Stimulated activated CD4-positive, alpha-beta T cell treated with anti-CD3 and anti-CD28 coated beads, Interleukin-1b, Interleukin-23, amount 100 ng/mL, for 4 hours (primary cell): ENCODE measurements around the gene CCDC93.
A peak's percentile ranks its signal among the peaks of the same experiment; 100 is the strongest.
"Not testable (repeated sequence)": the region's sequence is repeated elsewhere in the genome, so short reads cannot be mapped to it uniquely, and the experiment has no call there.

Experiments
- DNase-seq, 2 donors: peaks; one replicate each; pipeline ENCODE4 v3.0.0-alpha.2; 2020; ENCODE audit warnings: low read depth in 2 of 2

CCDC93 gene

DNA sequence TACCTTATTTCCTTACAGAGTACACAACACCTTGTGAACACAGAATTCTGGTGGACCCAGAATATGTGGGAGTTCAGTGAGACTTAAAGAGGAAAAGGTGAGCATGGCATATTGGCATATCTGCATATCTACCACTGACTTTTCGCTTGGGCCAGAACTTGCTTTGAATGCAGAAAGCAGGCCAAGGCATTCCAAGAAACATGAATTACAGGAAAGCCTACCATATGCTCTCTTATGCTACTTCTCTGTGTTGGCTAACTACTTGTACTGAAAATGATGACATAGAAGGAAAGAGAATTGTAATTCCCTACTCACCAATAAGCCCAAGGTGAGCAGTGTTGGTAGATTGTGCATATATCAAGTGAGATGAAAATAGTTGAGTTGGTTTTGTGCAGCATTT lies 31.4 kb upstream of the CCDC93 start:
- no peak for DNase-seq

- no peak for DNase-seq
Measured at GRCh38 chr2:118044854-118045253, 31.0 kb upstream of the CCDC93 start.

DNA sequence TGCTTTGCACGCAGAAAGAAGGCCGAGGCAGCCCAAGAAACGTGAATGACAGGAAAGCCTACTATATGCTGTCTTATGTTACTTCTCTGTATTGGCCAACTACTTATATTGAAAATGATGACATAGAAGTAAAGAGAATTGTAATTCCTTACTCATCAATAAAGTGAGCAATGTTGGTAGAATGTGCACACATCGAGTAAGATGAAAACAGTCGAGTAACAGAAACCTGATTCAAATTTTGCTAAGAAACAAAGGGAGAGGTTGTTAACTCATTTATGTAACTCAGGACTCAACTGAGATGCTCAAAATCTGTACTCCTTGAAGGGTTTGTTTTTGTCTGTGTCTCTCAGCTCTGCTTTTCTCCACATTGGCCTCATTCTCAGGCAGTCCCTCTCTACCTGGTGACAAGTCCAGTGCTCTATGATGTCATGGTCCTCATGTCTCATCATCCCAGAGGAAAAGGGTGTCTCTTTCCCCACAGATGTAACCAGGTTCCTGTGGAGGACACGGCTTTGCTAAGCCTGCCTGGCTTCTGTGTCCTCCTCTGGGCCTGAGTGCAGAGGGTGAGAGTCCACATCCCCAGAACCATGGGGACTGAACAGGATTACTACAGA lies 30.3 kb upstream of the CCDC93 start:
- no peak for DNase-seq

DNA sequence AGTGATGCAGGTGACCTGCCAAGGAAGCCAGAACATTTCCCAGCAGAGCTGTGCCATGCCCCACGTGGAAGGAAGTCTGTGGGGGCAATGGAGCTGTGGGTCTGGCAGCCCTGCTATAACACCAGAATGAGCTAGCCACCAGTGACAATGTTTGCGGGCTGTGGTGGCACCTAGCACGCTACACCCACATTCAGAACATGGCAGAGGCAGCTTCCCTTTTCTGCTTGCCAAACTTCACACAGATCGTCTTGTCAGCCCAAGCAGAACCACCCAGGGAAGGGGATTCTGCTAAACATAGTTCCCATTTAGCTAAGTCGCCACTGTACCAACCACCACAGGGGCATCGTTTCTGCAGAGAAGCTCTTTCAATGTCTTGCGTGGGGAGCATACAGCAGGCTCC lies 27.0 kb upstream of the CCDC93 start:
- no peak for DNase-seq

GRCh38 chr2:118032169-118033013 lies 18.5 kb upstream of the CCDC93 start:
- no peak for DNase-seq

DNA sequence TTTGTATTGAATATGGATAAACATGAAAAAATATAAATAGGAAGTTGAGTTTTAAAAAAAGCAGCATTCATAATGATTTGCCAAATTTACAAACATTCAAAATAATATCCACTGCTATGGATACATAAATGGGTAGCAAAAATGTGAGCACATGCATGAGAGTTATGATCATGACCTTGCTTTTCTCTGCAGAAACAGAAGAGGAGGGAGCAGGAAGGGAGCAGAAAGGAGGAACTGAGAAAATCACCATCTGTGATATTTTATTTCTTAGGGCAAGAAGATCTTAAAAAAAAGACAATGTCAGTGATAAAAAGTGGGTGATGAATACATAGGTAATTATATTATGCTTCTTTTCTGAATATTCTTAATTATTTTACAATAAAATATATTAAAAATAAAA lies 17.7 kb upstream of the CCDC93 start:
- DNase-seq, result no peak

DNA sequence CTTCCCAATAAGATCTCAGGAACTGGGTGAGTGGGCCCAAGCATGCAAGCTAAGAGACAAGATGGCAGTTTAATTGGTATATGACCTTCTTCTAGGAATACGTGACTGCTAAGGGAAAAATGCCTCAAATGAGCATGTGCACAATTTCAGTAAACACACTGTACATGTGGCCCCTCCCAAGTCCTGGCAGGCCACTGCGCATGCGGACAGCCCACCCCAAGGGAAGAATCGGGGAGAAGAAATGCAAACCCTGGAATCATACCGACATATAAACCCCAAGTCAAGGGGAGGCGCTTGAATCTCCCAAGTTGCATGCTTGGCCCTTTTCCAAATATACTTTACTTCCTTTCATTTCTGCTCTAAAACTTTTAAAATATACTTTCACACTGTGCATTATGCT lies 15.2 kb upstream of the CCDC93 start:
- DNase-seq, result no peak

GRCh38 chr2:118021356-118021755 lies 7.5 kb upstream of the CCDC93 start:
- DNase-seq, result no peak

GRCh38 chr2:118019821-118020220 lies 6.0 kb upstream of the CCDC93 start:
- DNase-seq, result no peak

- no peak for DNase-seq
Measured at GRCh38 chr2:118016911-118017310, 3.0 kb upstream of the CCDC93 start.

GRCh38 chr2:118015761-118016160 lies 1.9 kb upstream of the CCDC93 start:
- not testable (repeated sequence) for DNase-seq

DNA sequence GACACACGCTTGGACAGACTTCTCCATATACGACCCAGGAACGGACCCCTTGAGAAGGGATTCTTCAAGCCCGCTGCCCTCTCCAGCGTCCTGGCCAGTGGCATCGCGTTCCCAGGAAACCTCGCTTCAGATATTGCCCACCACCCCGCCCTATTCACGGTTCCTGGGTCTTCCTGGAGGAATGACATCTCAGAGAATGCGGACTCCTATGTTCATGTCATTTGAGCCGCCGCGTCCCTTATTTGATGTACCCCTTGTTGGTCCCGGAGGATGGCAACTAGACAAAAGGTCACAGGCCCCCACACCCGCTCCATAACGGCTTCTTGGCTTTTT lies 588 bp upstream of the CCDC93 start:
- DNase-seq, result no peak

DNA sequence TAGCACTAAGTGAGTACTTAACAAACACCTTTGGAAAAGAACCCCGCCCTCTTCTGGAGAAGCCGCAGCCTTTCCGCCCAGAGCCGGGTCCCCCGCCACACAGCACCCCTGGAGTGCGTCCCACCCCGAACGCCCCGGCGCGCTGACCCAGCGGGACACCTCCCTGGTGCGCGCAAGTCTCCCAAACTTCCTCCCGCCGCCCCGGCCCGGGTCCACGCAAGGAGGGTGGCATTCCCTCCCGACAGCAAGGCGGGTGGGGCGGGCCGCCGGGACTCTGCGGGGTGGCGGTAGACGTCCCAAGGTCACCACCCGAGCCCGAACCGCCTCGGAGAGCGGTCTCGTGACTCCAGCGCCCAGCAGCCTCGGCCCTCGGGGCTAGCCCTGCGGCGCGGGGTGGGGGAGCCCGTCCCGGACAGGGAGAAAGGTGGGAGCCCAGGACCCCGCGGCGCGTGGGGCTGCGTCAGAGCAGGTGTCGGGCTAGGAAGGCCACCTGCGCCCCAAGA lies 598 bp downstream of the CCDC93 start:
- DNase-seq, result peak in 1 of 2 donors; percentile 36

DNA sequence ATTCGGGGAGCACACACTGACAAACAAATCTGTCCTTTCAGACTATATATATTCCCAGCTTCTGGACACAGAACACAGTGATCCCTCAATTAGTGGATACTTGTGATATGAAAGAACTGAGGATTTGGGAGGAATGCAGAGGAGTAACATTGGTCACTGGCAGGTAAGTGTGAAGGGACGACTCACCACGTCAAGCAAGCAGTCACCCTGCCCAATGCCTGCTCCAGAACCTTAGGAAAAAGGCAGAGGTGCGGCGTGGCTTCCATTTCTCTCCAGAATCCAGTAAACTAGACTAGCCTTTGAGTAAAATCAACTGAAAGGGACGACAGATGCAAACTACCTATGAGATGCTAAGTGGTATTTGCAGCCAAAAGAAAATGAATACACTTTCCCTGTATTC lies 1.1 kb downstream of the CCDC93 start:
- DNase-seq, result no peak

DNA sequence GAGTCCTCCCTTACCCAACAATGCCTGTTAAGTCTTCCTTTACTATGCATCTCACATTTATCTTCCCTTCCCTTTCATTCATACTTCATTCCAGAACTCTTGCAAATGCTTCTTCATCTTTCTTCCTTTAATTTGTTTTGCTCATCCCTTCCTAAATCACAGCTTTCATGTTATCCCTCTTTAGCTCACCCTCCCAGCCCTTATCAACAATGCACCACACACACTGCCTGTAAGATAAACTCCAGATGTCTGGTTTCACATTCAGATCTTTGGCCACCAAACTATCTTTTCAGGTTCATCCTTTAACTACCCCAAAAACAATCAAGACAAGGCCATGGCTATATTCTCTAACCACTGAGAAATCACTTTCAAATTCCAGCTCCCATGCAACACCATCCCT lies 3.4 kb downstream of the CCDC93 start:
- DNase-seq, result no peak

DNA sequence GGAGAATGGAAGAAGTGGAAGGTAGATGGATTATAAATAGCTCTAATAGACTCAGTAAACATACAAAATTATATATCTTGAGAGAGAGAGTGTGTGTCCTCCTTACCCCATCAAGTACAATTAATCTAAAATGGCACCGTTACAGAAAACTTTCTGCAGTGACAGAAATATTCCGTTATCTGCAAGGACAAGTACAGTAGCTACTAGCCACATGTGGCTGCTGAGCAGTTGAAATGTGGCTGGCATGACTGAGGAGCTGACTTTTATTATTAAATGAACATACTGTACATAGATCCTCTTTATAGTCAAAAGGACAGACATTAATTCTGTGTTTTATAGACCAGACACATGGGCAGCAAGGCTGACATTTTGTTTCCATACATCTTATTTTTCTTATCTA lies 7.0 kb downstream of the CCDC93 start:
- no peak for DNase-seq

GRCh38 chr2:118006326-118006725 lies 7.5 kb downstream of the CCDC93 start:
- DNase-seq, result no peak

DNA sequence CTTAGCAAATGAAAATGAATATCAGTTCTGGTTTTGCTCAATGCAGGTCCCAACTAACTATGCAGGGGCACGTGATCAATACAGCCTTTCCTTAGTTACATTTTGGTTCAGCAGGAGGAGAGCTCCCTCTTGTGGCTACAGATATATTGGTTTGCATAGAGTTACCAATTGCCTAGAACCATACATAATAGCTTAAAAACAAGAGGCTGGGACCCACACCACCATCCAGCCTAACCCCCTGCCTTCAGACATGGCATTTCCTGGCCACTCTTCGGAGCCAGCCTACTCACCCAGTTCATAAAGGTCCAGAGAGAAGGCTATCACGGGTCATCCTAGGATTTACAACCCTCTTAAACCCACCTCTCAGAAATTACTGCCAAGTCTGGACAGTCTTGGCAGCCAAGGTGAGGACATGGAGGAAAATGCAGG lies 10.5 kb downstream of the CCDC93 start:
- peak in 1 of 2 donors; percentile 49 for DNase-seq

- no peak for DNase-seq
Measured at GRCh38 chr2:118000041-118000440, 13.8 kb downstream of the CCDC93 start.

- DNase-seq, result no peak
Measured at GRCh38 chr2:117997872-117998454, 15.9 kb downstream of the CCDC93 start.

GRCh38 chr2:117996525-117996924 lies 17.3 kb downstream of the CCDC93 start:
- DNase-seq, result no peak

DNA sequence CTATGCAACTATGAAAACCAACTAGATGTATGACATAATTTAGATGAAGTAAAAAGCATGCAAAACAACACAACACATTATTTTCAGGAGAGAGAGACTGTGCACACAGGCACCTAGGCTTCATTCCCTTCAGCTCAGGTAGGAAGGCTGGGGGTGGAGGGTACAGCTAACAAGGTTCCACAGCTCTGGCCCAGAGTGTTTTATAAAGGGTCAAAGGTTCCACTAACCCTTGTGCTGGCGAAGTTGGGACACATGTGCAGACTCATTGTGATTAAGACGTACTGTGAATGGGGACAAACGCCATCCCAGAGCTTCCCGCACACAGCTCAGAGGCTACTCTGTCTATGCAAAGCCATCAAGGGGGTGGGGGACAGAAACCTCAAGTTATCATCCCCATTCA lies 19.1 kb downstream of the CCDC93 start:
- DNase-seq, result no peak

- no peak for DNase-seq
Measured at GRCh38 chr2:117989854-117990438, 23.9 kb downstream of the CCDC93 start.
